ENCODE results near the gene CCNL1. TPM values are rescaled to one million over a fixed set of nuclear protein-coding genes. Genes with fewer than 3 reads are reported as not detected.
A peak's percentile ranks its signal among the peaks of the same experiment; 100 is the strongest.

Gene CCNL1
- total RNA-seq, 4 donors from 2014 or later, result 378 to 875 (median 605) TPM

GRCh38 chr3:157132341-157132740 is 27.6 kb downstream of the CCNL1 start:
- TF ChIP-seq CTCF (IDR thresholded peaks at IDR 0.05), result no peak
- ATAC-seq (ENCODE audit: low FRiP score), result no peak
- no peak for DNase-seq (ENCODE audit: low spot score)

- DNase-seq (ENCODE audit: low spot score) (no peak), ATAC-seq (ENCODE audit: low FRiP score) (no peak)
- no peak for TF ChIP-seq CTCF (IDR thresholded peaks at IDR 0.05)
These were observed 28.1 kb downstream of the CCNL1 start for GRCh38 chr3:157131861-157132260.

- ATAC-seq (ENCODE audit: low FRiP score) (peak; percentile 34), DNase-seq (ENCODE audit: low spot score) (peak; percentile 60)
- peak in 1 of 3 donors; percentile 12 for TF ChIP-seq CTCF (IDR thresholded peaks at IDR 0.05)
These were observed 29.3 kb downstream of the CCNL1 start for GRCh38 chr3:157130467-157131251.

- ATAC-seq (ENCODE audit: low FRiP score), result no peak
- TF ChIP-seq CTCF (IDR thresholded peaks at IDR 0.05), result no peak
- no peak for DNase-seq (ENCODE audit: low spot score)
These were observed 30.0 kb downstream of the CCNL1 start for GRCh38 chr3:157129803-157130466.

GRCh38 chr3:157128771-157129681 is 30.9 kb downstream of the CCNL1 start:
- DNase-seq (ENCODE audit: low spot score), result no peak
- ATAC-seq (ENCODE audit: low FRiP score), result no peak

More at GRCh38 chr3:157128771-157129681, 30.9 kb downstream of the CCNL1 start:
- no peak for TF ChIP-seq CTCF (IDR thresholded peaks at IDR 0.05)

Measured in omental fat pad (tissue), 4 donors.